HFF-Myc (cell line): Measurements from ENCODE around the gene BCCIP.

ENCODE experiments used
- DNase-seq: peaks from one replicate; pipeline ENCODE4 v3.0.0-alpha.2; 2011; ENCODE audit warnings: low read depth; ENCODE audit errors: extremely low read depth
- H3K4me3 ChIP-seq: replicated peaks from 2 replicates; pipeline ENCODE4 v1.5.1; 2011; ENCODE audit warnings: low read depth, mild to moderate bottlenecking, control low read depth, low read length
- CTCF ChIP-seq: IDR thresholded peaks from 2 replicates; pipeline ENCODE4 v1.5.1; 2012; ENCODE audit warnings: mild to moderate bottlenecking, low read depth, low read length, control low read depth; ENCODE audit errors: missing control alignments

The BCCIP gene

GRCh38 chr10:125849448-125849847 is 26.1 kb downstream of the BCCIP start:
- no peak for TF ChIP-seq CTCF
- DNase-seq, result no peak
- H3K4me3 ChIP-seq, result no peak overlapping the region

GRCh38 chr10:125850766-125851731 is 27.7 kb downstream of the BCCIP start:
- TF ChIP-seq CTCF, result no peak
- no peak overlapping the region for H3K4me3 ChIP-seq
- DNase-seq, result no peak

- no peak for TF ChIP-seq CTCF
- no peak for DNase-seq
- no peak overlapping the region for H3K4me3 ChIP-seq
Observed at GRCh38 chr10:125852487-125852886, 29.1 kb downstream of the BCCIP start.

DNA sequence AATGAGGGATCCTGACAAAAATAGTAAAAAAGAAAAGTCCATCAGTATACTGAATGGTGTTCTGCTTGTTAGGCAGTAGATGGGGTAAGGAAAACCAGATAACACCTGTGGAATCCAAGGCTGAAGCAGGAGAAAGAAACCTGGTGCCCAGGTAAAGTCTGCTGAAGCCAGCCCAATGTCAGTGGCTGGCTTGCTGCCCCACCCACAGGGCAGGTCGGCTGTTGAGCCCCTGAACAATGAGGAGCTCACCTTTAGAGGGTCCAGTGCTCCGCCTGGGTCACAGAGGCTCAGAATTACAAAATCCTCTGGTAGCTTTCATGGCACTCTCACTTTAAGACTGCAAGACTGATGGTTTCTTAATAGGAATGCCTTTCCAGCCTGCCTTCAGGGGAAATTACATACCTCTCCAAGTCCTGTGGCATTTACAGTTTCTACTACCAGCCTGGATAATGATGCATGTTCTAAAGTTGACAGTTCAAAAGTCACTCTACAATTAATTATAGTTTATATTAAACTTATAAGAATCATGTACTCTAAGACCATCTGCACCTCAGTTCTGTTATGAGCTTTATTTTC is 33.9 kb downstream of the BCCIP start:
- no peak for DNase-seq

DNA sequence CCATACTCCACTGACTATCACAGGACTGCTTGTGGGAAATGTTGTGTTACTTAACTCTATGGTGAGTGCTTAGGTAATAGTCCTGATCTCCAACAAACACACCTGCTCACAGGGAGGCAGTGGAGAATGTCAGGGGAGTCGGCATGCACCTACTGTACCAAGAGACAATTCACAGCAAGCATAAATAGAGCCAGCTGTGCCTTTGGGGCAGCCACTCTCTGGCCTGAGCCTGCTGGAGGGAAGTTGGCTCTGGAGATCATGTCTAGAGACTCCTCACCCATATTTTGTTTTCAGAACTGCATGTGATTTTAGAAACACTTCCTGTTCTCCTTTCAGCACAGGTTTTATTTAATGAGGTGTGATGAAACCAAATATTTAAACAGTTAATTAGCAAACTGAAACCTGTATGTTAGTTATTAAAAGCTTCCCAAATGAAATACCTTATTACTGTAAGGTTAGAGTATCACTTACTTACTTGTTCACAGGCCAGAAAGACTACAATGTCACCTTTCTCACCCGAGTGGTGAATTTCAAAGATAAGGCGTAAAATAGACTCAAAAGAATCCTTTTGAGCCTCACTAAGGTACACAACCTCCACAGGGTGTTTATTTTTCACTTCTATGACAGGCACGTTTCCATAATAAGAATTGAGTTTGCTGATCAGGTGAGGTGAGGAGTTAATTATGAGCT is 35.9 kb downstream of the BCCIP start:
- TF ChIP-seq CTCF, result no peak
- no peak for DNase-seq
- no peak overlapping the region for H3K4me3 ChIP-seq

More for the DNA sequence above, 33.9 kb downstream of the BCCIP start:
- H3K4me3 ChIP-seq, result no peak overlapping the region
- TF ChIP-seq CTCF, result no peak

DNA sequence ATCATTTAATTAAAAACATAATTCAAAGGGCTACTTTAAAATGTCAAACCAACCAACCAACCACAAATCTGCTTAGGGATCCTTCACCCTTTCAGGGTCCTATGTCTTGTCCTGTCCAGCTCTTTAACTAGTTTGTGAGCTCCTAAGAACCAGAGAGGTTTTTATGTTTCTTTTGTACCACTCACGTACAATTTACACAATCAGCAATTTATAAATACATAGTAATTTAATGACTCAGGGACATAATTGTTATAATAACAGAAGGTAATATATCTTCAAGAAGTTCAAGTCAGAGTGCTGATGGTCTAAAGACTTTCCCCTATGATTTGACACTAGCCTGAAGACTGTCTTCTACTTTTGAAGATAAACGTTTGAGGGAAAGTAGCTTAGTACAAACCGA is 41.8 kb downstream of the BCCIP start:
- no peak for TF ChIP-seq CTCF
- no peak for DNase-seq
- H3K4me3 ChIP-seq, result no peak overlapping the region
